BLaER1 treated with 17β-estradiol and CSF1 and Interleukin-3, amounts not matched to agents 10 nM and 100 nM (cell line): ENCODE measurements around the gene CCDC171.

Experiments used
- H3K27ac ChIP-seq, 11 experiments: shearing (Covaris generic); formaldehyde crosslinking; 2 replicates each; pipeline ENCODE4 v1.8.1; 2022
- H3K27me3 ChIP-seq, 11 experiments: shearing (Covaris generic); formaldehyde crosslinking; 2 replicates each; pipeline ENCODE4 v1.8.1; 2022
- H3K36me3 ChIP-seq, 11 experiments: shearing (Covaris generic); formaldehyde crosslinking; 2 replicates each; pipeline ENCODE4 v1.8.1; 2022
- H3K4me1 ChIP-seq, 10 experiments: shearing (Covaris generic); formaldehyde crosslinking; 2 replicates each; pipeline ENCODE4 v1.8.1; 2022
- H3K4me2 ChIP-seq, 11 experiments: shearing (Covaris generic); formaldehyde crosslinking; 2 replicates each; pipeline ENCODE4 v1.8.1; 2022
- H3K4me3 ChIP-seq, 10 experiments: shearing (Covaris generic); formaldehyde crosslinking; 2 replicates each; pipeline ENCODE4 v1.8.1; 2022
- H3K9ac ChIP-seq, 11 experiments: shearing (Covaris generic); formaldehyde crosslinking; 2 replicates each; pipeline ENCODE4 v1.8.1; 2022
- H3K9me3 ChIP-seq, 11 experiments: shearing (Covaris generic); formaldehyde crosslinking; replicated peaks in 1 of 11; 2 replicates each; pipeline ENCODE4 v1.8.1; 2022
- H4K20me1 ChIP-seq, 11 experiments: shearing (Covaris generic); formaldehyde crosslinking; 2 replicates each; pipeline ENCODE4 v1.8.1; 2022
- Cebpa-rat ChIP-seq, 11 experiments: shearing (Covaris generic); IDR thresholded peaks; 2 replicates each; pipeline ENCODE4 v1.8.1; 2022

CCDC171 gene

GRCh38 chr9:15552636-15553527 is at the start of gene CCDC171:
CCDC171 (plus strand) TSS chr9:15553043; CDS start chr9:15564089, 11,046 bp downstream.
- peak within 1 kb of the TSS; percentile 70 to 89 (median 78) for H3K4me3 ChIP-seq
- peak within 1 kb of the TSS; percentile 79 to 99 (median 92) for H3K4me2 ChIP-seq
- H4K20me1 ChIP-seq, result no peaks in the 10 kb centered on the region
- peak within 1 kb of the TSS; percentile 72 to 82 (median 79) for H3K9ac ChIP-seq
- peak within 1 kb of the TSS; percentile 20 to 80 (median 71); a peak in 20 of 22 replicates for H3K27ac ChIP-seq
- peaks cover 3 to 21% (median 13%) of the 10 kb centered on the region in 10 experiments; a peak in 16 of 20 replicates for H3K4me1 ChIP-seq
- H3K9me3 ChIP-seq, result no peaks in the 10 kb centered on the region; a peak in 1 of 22 replicates
- TF ChIP-seq Cebpa-rat (IDR thresholded peaks at IDR 0.05), result no peak
- H3K36me3 ChIP-seq, result no peaks in the 10 kb centered on the region
- no peaks in the 10 kb centered on the region for H3K27me3 ChIP-seq

GRCh38 chr9:15505921-15506320 is 46.9 kb upstream of the CCDC171 start:
- H4K20me1 ChIP-seq, result peaks cover 0 to 51% (median 27%) of the 10 kb centered on the region in 11 experiments; a peak in 15 of 22 replicates
- H3K4me2 ChIP-seq, result no peak overlapping the region
- TF ChIP-seq Cebpa-rat (IDR thresholded peaks at IDR 0.05), result no peak

GRCh38 chr9:15509931-15510788 is 42.7 kb upstream of the CCDC171 start:
- Histone ChIP-seq H3K27ac (peak overlapping the region; percentile 90 to 99 (median 98)), H3K27me3 (no peaks in the 10 kb centered on the region), H4K20me1 (peaks cover 0 to 34% (median 24%) of the 10 kb centered on the region in 11 experiments; a peak in 14 of 22 replicates), H3K9ac (peak overlapping the region; percentile 83 to 98 (median 96)), H3K4me1 (peaks cover 22 to 47% (median 39%) of the 10 kb centered on the region in 10 experiments), H3K9me3 (no peaks in the 10 kb centered on the region), H3K36me3 (peaks cover 24 to 41% (median 31%) of the 10 kb centered on the region in 11 experiments; a peak in 21 of 22 replicates), H3K4me3 (peak overlapping the region; percentile 92 to 98 (median 95)), H3K4me2 (peak overlapping the region; percentile 81 to 94 (median 85))
- TF ChIP-seq Cebpa-rat (IDR thresholded peaks at IDR 0.05), result no peak

More at GRCh38 chr9:15505921-15506320, 46.9 kb upstream of the CCDC171 start:
- no peak overlapping the region for H3K4me3 ChIP-seq
- H3K9ac ChIP-seq, result no peak overlapping the region
- no peaks in the 10 kb centered on the region for H3K9me3 ChIP-seq
- H3K36me3 ChIP-seq, result peaks cover 63 to 83% (median 73%) of the 10 kb centered on the region in 11 experiments
- H3K4me1 ChIP-seq, result peaks cover 5 to 24% (median 17%) of the 10 kb centered on the region in 10 experiments; a peak in 18 of 20 replicates
- H3K27me3 ChIP-seq, result no peaks in the 10 kb centered on the region
- no peak overlapping the region for H3K27ac ChIP-seq

GRCh38 chr9:15510789-15511575 is 41.9 kb upstream of the CCDC171 start, which contains the start of gene PSIP1:
PSIP1 (minus strand) TSS chr9:15510970; CDS start chr9:15510188, 782 bp downstream.
- peak within 1 kb of the TSS; percentile 92 to 98 (median 95) for H3K4me3 ChIP-seq
- H3K4me2 ChIP-seq, result peak within 1 kb of the TSS; percentile 81 to 94 (median 85)
- peaks cover 0 to 34% (median 24%) of the 10 kb centered on the region in 11 experiments; a peak in 14 of 22 replicates for H4K20me1 ChIP-seq
- no peak for TF ChIP-seq Cebpa-rat (IDR thresholded peaks at IDR 0.05)
- peaks cover 17 to 32% (median 23%) of the 10 kb centered on the region in 11 experiments; a peak in 21 of 22 replicates for H3K36me3 ChIP-seq
- H3K27me3 ChIP-seq, result no peaks in the 10 kb centered on the region
- H3K9ac ChIP-seq, result peak within 1 kb of the TSS; percentile 83 to 98 (median 96)
- no peaks in the 10 kb centered on the region for H3K9me3 ChIP-seq
- H3K4me1 ChIP-seq, result peaks cover 22 to 47% (median 39%) of the 10 kb centered on the region in 10 experiments
- peak within 1 kb of the TSS; percentile 90 to 99 (median 98) for H3K27ac ChIP-seq

- Histone ChIP-seq H3K9me3 (no peaks in the 10 kb centered on the region), H3K4me3 (no peak overlapping the region), H3K4me1 (peaks cover 22 to 47% (median 39%) of the 10 kb centered on the region in 10 experiments), H3K27ac (no peak overlapping the region), H3K36me3 (peaks cover 5 to 20% (median 11%) of the 10 kb centered on the region in 11 experiments; a peak in 20 of 22 replicates), H3K4me2 (peak overlapping the region; percentile 4 to 93 (median 81); a peak in 20 of 22 replicates), H4K20me1 (peaks cover 0 to 29% (median 20%) of the 10 kb centered on the region in 11 experiments; a peak in 14 of 22 replicates), H3K9ac (no peak overlapping the region), H3K27me3 (no peaks in the 10 kb centered on the region)
- no peak for TF ChIP-seq Cebpa-rat (IDR thresholded peaks at IDR 0.05)
These were observed 40.6 kb upstream of the CCDC171 start for GRCh38 chr9:15512204-15512603.

- no peaks in the 10 kb centered on the region for H3K27me3 ChIP-seq
- no peak overlapping the region for H3K4me3 ChIP-seq
- peak overlapping the region in 1 of 11 experiments; percentile 4; a peak in 1 of 22 replicates for H3K9ac ChIP-seq
- no peak for TF ChIP-seq Cebpa-rat (IDR thresholded peaks at IDR 0.05)
- H4K20me1 ChIP-seq, result peaks cover 0 to 22% (median 18%) of the 10 kb centered on the region in 11 experiments; a peak in 12 of 22 replicates
- H3K27ac ChIP-seq, result no peak overlapping the region
- peaks cover 22 to 44% (median 39%) of the 10 kb centered on the region in 10 experiments for H3K4me1 ChIP-seq
- H3K4me2 ChIP-seq, result peak overlapping the region; percentile 8 to 93 (median 80); a peak in 20 of 22 replicates
- H3K9me3 ChIP-seq, result no peaks in the 10 kb centered on the region
- H3K36me3 ChIP-seq, result peaks cover 0 to 13% (median 4%) of the 10 kb centered on the region in 11 experiments; a peak in 9 of 22 replicates
These were observed 40.0 kb upstream of the CCDC171 start for GRCh38 chr9:15512889-15513288.

GRCh38 chr9:15513335-15513734 is 39.5 kb upstream of the CCDC171 start:
- Histone ChIP-seq H3K27me3 (no peaks in the 10 kb centered on the region), H3K4me1 (peaks cover 22 to 42% (median 38%) of the 10 kb centered on the region in 10 experiments), H3K4me3 (no peak overlapping the region), H3K9me3 (no peaks in the 10 kb centered on the region), H3K27ac (no peak overlapping the region), H3K36me3 (peaks cover 0 to 9% (median 1%) of the 10 kb centered on the region in 11 experiments; a peak in 5 of 22 replicates), H3K4me2 (peak overlapping the region in 10 of 11 experiments; percentile 8 to 58 (median 44); a peak in 16 of 22 replicates), H4K20me1 (peaks cover 0 to 18% (median 14%) of the 10 kb centered on the region in 11 experiments; a peak in 12 of 22 replicates), H3K9ac (peak overlapping the region in 1 of 11 experiments; percentile 4; a peak in 1 of 22 replicates)
- TF ChIP-seq Cebpa-rat (IDR thresholded peaks at IDR 0.05), result no peak
